Esophagus muscularis mucosa (tissue), 3 donors: Measurements from ENCODE around the gene SP9.

Experiments
- POLR2A ChIP-seq: fragments of 450-650 bp; IDR thresholded peaks from one replicate; pipeline ENCODE4 v1.6.1; 2017; ENCODE audit warnings: antibody characterized with exemption, moderate library complexity, mild to moderate bottlenecking, low read depth
- TF ChIP-seq, protein P1 (sequence below), 3 experiments: fragments of 200-600 bp in 2 of 3; fragments of 450-650 bp in 1 of 3; sonication (generic) in 2 of 3; IDR thresholded peaks; one replicate each; pipeline ENCODE4 v1.5.1; 2017 to 2019; ENCODE audit warnings: antibody characterized with exemption in 3 of 3, mild to moderate bottlenecking in 2 of 3, moderate library complexity in 1 of 3

- TF ChIP-seq, protein P1, sequence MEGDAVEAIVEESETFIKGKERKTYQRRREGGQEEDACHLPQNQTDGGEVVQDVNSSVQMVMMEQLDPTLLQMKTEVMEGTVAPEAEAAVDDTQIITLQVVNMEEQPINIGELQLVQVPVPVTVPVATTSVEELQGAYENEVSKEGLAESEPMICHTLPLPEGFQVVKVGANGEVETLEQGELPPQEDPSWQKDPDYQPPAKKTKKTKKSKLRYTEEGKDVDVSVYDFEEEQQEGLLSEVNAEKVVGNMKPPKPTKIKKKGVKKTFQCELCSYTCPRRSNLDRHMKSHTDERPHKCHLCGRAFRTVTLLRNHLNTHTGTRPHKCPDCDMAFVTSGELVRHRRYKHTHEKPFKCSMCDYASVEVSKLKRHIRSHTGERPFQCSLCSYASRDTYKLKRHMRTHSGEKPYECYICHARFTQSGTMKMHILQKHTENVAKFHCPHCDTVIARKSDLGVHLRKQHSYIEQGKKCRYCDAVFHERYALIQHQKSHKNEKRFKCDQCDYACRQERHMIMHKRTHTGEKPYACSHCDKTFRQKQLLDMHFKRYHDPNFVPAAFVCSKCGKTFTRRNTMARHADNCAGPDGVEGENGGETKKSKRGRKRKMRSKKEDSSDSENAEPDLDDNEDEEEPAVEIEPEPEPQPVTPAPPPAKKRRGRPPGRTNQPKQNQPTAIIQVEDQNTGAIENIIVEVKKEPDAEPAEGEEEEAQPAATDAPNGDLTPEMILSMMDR (IDR thresholded peaks at IDR 0.05) = no peak
- no peak for TF ChIP-seq POLR2A
Observed at GRCh38 chr2:174335988-174336500, 1.3 kb downstream of the SP9 start.
